ENCODE results near the gene CDH18.

Gene CDH18

DNA sequence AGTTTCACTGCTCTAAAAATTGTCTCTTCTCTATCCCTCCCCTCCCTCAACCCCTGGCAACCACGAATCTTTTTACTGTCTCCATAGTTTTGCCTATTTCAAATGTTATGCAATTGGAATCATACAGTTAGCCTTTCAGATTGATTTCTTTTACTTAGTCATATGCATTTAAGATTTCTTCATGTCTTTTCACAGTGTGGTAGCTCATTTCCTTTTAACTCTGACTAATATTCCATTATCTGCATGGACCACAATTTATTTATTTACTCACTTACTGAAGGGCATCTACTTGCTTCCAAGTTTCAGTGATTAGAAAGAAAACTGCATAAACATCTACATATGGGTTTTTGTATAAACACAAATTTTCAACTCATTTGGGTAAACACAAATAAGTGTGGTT is 372.3 kb downstream of the CDH18 start:
- TF ChIP-seq, protein P1, sequence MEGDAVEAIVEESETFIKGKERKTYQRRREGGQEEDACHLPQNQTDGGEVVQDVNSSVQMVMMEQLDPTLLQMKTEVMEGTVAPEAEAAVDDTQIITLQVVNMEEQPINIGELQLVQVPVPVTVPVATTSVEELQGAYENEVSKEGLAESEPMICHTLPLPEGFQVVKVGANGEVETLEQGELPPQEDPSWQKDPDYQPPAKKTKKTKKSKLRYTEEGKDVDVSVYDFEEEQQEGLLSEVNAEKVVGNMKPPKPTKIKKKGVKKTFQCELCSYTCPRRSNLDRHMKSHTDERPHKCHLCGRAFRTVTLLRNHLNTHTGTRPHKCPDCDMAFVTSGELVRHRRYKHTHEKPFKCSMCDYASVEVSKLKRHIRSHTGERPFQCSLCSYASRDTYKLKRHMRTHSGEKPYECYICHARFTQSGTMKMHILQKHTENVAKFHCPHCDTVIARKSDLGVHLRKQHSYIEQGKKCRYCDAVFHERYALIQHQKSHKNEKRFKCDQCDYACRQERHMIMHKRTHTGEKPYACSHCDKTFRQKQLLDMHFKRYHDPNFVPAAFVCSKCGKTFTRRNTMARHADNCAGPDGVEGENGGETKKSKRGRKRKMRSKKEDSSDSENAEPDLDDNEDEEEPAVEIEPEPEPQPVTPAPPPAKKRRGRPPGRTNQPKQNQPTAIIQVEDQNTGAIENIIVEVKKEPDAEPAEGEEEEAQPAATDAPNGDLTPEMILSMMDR (IDR thresholded peaks at IDR 0.05; ENCODE audit: low read depth, low read length), result no peak
- no peak overlapping the region for H3K4me3 ChIP-seq (ENCODE audit: low read depth, low read length)

DNA sequence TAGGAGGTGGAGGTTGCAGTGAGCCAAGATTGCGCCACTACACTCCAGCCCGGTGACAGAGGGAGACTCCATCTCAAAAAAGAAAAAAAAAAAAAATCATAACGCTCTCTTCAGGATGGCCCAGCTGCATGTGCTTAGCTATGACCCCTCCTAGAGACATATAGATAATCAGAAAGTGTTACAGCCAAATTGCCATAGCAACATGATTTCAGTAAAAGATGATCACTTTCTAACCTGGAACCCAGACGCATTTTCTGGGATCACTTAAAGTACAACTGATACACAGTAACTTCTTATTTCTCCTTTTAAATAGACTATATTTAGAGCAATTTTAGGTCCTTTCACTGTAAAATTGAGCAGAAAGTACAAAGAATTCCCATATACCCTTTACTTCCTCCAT is 372.9 kb downstream of the CDH18 start:
- no peak overlapping the region for H3K4me3 ChIP-seq (ENCODE audit: low read depth, low read length)
- TF ChIP-seq, protein P1 (IDR thresholded peaks at IDR 0.05; ENCODE audit: low read depth, low read length), result no peak

DNA sequence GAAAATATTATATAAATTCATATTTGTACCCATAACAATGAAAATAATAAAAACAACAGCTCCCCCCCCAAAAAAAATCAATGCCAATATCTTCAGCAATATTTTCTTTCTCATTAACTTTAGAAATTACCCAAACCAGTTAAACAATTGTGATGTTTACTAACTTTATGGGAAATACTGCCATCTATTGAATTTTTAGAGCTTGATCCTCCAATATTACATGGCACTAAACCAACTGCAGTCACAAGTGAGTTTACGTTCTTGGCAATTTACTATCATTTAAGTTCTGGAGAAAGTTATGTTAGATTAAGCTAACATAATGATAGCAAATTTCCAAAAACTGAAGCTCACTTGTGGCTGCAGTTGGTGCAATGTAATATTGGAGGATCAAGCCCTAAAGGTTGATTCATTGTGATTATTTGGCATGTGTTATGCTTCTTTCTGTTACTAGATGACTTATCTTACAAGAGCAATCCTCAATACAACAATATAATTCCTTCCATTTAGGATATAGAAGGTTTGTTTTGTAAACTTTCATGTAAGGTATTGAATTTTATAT is 379.5 kb downstream of the CDH18 start:
- TF ChIP-seq, protein P1 (IDR thresholded peaks at IDR 0.05; ENCODE audit: low read depth, low read length), result no peak
- H3K4me3 ChIP-seq (ENCODE audit: low read depth, low read length), result no peak overlapping the region

DNA sequence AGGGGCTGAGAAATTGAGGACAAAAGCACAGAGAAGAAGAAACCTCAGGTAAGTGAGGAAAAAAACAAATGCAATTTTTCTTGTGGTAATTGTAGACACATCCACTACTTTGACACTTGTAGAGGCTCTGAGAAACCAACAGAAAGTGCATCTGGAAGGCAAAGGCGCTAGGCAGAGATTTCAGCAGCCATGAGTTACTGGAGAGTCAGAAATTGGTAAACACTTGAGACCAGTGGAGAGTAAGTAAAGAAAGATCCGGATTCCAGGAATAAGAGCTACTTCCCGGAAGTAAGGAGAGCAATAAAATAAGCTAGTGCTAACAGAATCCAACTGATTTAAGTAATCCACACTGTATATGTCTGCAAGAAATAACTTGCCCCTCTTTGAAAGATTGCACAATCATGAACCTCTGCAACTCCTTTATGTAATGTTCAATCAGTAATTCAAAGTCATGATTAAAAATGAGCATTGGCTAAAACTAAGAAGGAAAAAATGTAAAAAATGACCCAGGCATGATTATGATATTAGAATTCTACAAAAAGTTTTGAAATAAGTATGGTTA is 382.1 kb downstream of the CDH18 start:
- TF ChIP-seq, protein P1 (IDR thresholded peaks at IDR 0.05; ENCODE audit: low read depth, low read length), result no peak

DNA sequence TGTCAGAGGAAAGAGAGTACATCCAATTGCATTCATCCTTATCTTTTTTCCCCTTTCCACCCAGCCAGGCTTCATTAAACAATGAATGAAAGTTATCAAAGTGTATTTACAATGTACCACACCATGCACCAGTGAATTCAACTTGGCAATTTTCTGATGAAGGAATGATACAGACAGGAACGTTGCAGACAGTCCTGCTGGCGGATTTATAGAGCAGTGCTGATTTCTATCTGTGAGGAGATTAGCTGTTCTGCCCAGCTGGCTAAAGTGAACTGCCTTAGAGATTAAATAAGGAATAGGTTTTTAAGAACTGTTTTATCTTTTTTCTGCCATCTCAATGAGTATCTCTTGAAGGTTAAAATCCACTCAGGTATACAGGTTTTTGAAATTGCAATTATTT is 403.9 kb downstream of the CDH18 start:
- H3K4me3 ChIP-seq (ENCODE audit: low read depth, low read length), result no peak overlapping the region
- TF ChIP-seq, protein P1 (IDR thresholded peaks at IDR 0.05; ENCODE audit: low read depth, low read length), result no peak

More for the DNA sequence above, 382.1 kb downstream of the CDH18 start:
- H3K4me3 ChIP-seq (ENCODE audit: low read depth, low read length), result no peak overlapping the region

DNA sequence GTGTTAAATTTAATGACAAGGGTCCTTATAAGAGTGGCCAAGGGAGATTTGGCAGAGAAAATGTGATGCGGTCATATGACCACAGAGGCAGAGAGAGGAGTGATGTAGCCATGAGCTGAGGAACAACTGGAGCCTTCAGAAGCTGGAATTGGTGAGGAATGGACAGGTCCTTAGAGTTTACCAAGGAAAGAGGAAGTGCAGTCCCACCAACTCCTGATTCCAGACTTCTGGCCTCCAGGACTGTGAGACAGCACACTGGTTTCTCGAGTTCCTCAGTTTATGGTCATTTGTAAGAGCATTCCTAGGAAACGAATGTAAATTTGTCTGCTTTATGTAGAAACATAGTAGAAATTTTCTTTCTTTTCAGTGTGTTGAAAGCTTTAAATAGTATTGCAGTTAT is 410.1 kb downstream of the CDH18 start:
- H3K4me3 ChIP-seq (ENCODE audit: low read depth, low read length), result no peak overlapping the region
- TF ChIP-seq, protein P1 (IDR thresholded peaks at IDR 0.05; ENCODE audit: low read depth, low read length), result no peak

DNA sequence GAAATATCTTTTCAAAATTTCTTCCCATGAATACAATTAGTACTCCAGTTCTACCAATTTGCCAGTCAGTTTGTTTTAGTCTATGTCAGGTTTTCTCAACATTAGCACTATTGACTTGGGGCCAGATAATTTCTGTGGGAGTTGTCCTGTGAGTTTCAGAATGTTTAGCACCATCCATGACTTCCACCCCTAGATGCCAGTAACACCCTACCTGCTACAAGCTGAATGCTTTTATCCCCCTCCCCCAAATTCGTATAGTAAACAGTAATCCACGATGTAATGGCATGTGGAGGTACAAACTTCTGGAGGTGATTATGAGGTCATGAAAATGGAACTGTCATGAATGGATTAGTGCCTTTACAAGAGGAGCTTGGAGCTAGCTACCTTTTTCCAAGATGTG is 420.0 kb downstream of the CDH18 start:
- no peak overlapping the region for H3K4me3 ChIP-seq (ENCODE audit: low read depth, low read length)
- TF ChIP-seq, protein P1 (IDR thresholded peaks at IDR 0.05; ENCODE audit: low read depth, low read length), result no peak
